H9 (cell line): Measurements from ENCODE around the gene RBMS3. TPM values are rescaled to one million over a fixed set of nuclear protein-coding genes. Genes with fewer than 3 reads are reported as not detected.
A peak's percentile ranks its signal among the peaks of the same experiment; 100 is the strongest.

ENCODE experiments used
- DNase-seq: peaks from one replicate; pipeline ENCODE4 v3.0.0-alpha.2; 2017
- H2AFZ ChIP-seq: one replicate; pipeline ENCODE4 v1.6.1; 2013; ENCODE audit warnings: mild to moderate bottlenecking, low read length, control low read depth, moderate library complexity
- H2AK5ac ChIP-seq: 2 replicates; pipeline ENCODE4 v1.6.1; 2013; ENCODE audit warnings: low read length, control low read depth, mixed read lengths; ENCODE audit not compliant: insufficient read length
- H2BK120ac ChIP-seq: one replicate; pipeline ENCODE4 v1.6.1; 2013; ENCODE audit warnings: low read depth, mild to moderate bottlenecking, low read length, control low read depth, inconsistent platforms; ENCODE audit not compliant: poor library complexity, severe bottlenecking
- H2BK12ac ChIP-seq: 2 replicates; pipeline ENCODE4 v1.6.1; 2013; ENCODE audit warnings: low read length, control low read depth, mixed read lengths, low read depth; ENCODE audit not compliant: insufficient read length
- H2BK15ac ChIP-seq: 2 replicates; pipeline ENCODE4 v1.6.1; 2013; ENCODE audit warnings: low read depth, low read length, control low read depth
- H2BK20ac ChIP-seq: one replicate; pipeline ENCODE4 v1.6.1; 2013; ENCODE audit warnings: low read depth, mild to moderate bottlenecking, low read length, control low read depth, inconsistent platforms; ENCODE audit not compliant: poor library complexity, severe bottlenecking
- H2BK5ac ChIP-seq: 2 replicates; pipeline ENCODE4 v1.6.1; 2013; ENCODE audit warnings: low read length, control low read depth, mixed read lengths; ENCODE audit not compliant: insufficient read length
- H3K14ac ChIP-seq: 2 replicates; pipeline ENCODE4 v1.6.1; 2013; ENCODE audit warnings: low read length, control low read depth; ENCODE audit not compliant: insufficient read depth
- H3K18ac ChIP-seq: 2 replicates; pipeline ENCODE4 v1.6.1; 2013; ENCODE audit warnings: low read depth, mild to moderate bottlenecking, mixed read lengths, low read length, control low read depth; ENCODE audit not compliant: insufficient read length
- H3K23ac ChIP-seq: 2 replicates; pipeline ENCODE4 v1.6.1; 2013; ENCODE audit warnings: low read length, control low read depth, mixed read lengths, low read depth; ENCODE audit not compliant: insufficient read length
- H3K23me2 ChIP-seq: 2 replicates; pipeline ENCODE4 v1.6.1; 2013; ENCODE audit warnings: low read depth, mild to moderate bottlenecking, mixed read lengths, low read length, control low read depth; ENCODE audit not compliant: insufficient read length, poor library complexity, severe bottlenecking
- H3K27ac ChIP-seq: 2 replicates; pipeline ENCODE4 v1.5.1; 2013; ENCODE audit warnings: low read length, control low read depth, mixed read lengths, low read depth; ENCODE audit not compliant: insufficient read length
- H3K27me3 ChIP-seq: 2 replicates; pipeline ENCODE4 v1.6.1; 2013; ENCODE audit warnings: low read length, control low read depth, inconsistent platforms; ENCODE audit not compliant: insufficient read depth
- H3K4ac ChIP-seq: 2 replicates; pipeline ENCODE4 v1.6.1; 2013; ENCODE audit warnings: low read depth, mild to moderate bottlenecking, control low read depth, inconsistent platforms, low read length, moderate library complexity
- H3K4me1 ChIP-seq: 2 replicates; pipeline ENCODE4 v1.6.1; 2013; ENCODE audit warnings: low read length, control low read depth, inconsistent platforms; ENCODE audit not compliant: insufficient read depth
- H3K4me2 ChIP-seq: 2 replicates; pipeline ENCODE4 v1.6.1; 2013; ENCODE audit warnings: low read length, control low read depth, mixed read lengths; ENCODE audit not compliant: insufficient read length, insufficient read depth
- H3K56ac ChIP-seq: 2 replicates; pipeline ENCODE4 v1.6.1; 2013; ENCODE audit warnings: low read depth, mild to moderate bottlenecking, mixed read lengths, low read length, control low read depth; ENCODE audit not compliant: insufficient read length
- H3K79me1 ChIP-seq: 2 replicates; pipeline ENCODE4 v1.6.1; 2013; ENCODE audit warnings: low read depth, mild to moderate bottlenecking, moderate library complexity, low read length, control low read depth, inconsistent platforms; ENCODE audit not compliant: insufficient read depth, poor library complexity, severe bottlenecking
- H3K79me2 ChIP-seq: 2 replicates; pipeline ENCODE4 v1.6.1; 2013; ENCODE audit warnings: low read length, control low read depth, inconsistent platforms; ENCODE audit not compliant: insufficient read depth
- H3K9ac ChIP-seq: 2 replicates; pipeline ENCODE4 v1.6.1; 2013; ENCODE audit warnings: low read length, control low read depth, mixed read lengths; ENCODE audit not compliant: insufficient read length; ENCODE audit errors: extremely low read depth
- H3K9me3 ChIP-seq: one replicate; pipeline ENCODE4 v1.6.1; 2013; ENCODE audit warnings: low read depth, low read length, inconsistent platforms; ENCODE audit not compliant: control insufficient read depth
- H3T11ph ChIP-seq: one replicate; pipeline ENCODE4 v1.6.1; 2013; ENCODE audit warnings: mild to moderate bottlenecking, low read length, control low read depth, inconsistent platforms
- H4K20me1 ChIP-seq: one replicate; pipeline ENCODE4 v1.6.1; 2013; ENCODE audit not compliant: control insufficient read depth, insufficient read length, insufficient read depth
- H4K5ac ChIP-seq: 2 replicates; pipeline ENCODE4 v1.6.1; 2013; ENCODE audit warnings: low read depth, mild to moderate bottlenecking, mixed read lengths, low read length, control low read depth; ENCODE audit not compliant: insufficient read length
- H4K8ac ChIP-seq: replicated peaks from 2 replicates; pipeline ENCODE4 v1.6.1; 2013; ENCODE audit warnings: low read length, control low read depth, mixed read lengths, low read depth; ENCODE audit not compliant: insufficient read length
- H4K91ac ChIP-seq: 2 replicates; pipeline ENCODE4 v1.6.1; 2013; ENCODE audit warnings: low read depth, mild to moderate bottlenecking, moderate library complexity, mixed read lengths, low read length, control low read depth; ENCODE audit not compliant: insufficient read length
- H3K27ac Mint-ChIP-seq, 3 experiments: 2 replicates in 2 of 3; 3 replicates in 1 of 3; pipeline ENCODE4 v1.8.0; 2020 to 2021; ENCODE audit warnings: mixed read lengths in 3 of 3, mild to moderate bottlenecking in 1 of 3, moderate library complexity in 1 of 3
- H3K27me3 Mint-ChIP-seq: 2 replicates; pipeline ENCODE4 v1.8.0; 2021; ENCODE audit warnings: low read depth, mild to moderate bottlenecking, moderate library complexity, mixed read lengths
- H3K36me3 Mint-ChIP-seq, 3 experiments: 2 replicates in 2 of 3; 3 replicates in 1 of 3; pipeline ENCODE4 v1.8.0; 2020 to 2021; ENCODE audit warnings: low read depth in 3 of 3, mixed read lengths in 3 of 3; ENCODE audit not compliant: insufficient read depth in 1 of 3
- H3K4me1 Mint-ChIP-seq, 2 experiments: 2 replicates each; pipeline ENCODE4 v1.8.0; 2020; ENCODE audit warnings: mixed read lengths in 2 of 2
- H3K4me3 Mint-ChIP-seq, 2 experiments: 2 replicates in 1 of 2; 3 replicates in 1 of 2; pipeline ENCODE4 v1.8.0; 2020 to 2021; ENCODE audit warnings: mild to moderate bottlenecking in 2 of 2, mixed read lengths in 2 of 2, moderate library complexity in 1 of 2
- H3K9me3 Mint-ChIP-seq, 2 experiments: 2 replicates in 1 of 2; 3 replicates in 1 of 2; pipeline ENCODE4 v1.8.0; 2020; ENCODE audit warnings: mild to moderate bottlenecking in 2 of 2, mixed read lengths in 2 of 2, moderate library complexity in 1 of 2
- WGBS: extraction: QIAGEN DNeasy Blood & Tissue Kit; methylation state at CpG from one replicate; pipeline ENCODE4 v1.1.7; 2013; ENCODE audit warnings: missing lambda C conversion rate, low lambda C conversion rate, mixed read lengths; ENCODE audit not compliant: insufficient read length; ENCODE audit errors: extremely low coverage; 5-methylcytosine and 5-hydroxymethylcytosine counted together
- total RNA-seq: library from RNA; stranded (reverse); gene quantifications from 2 replicates; pipeline ENCODE4 v1.2.1, GENCODE V29; 2021
- TF ChIP-seq, protein P1 (sequence below): fragments of 200-600 bp; sonication (generic); conservative IDR thresholded peaks from 3 replicates; pipeline ENCODE4 v1.8.0; 2021; ENCODE audit warnings: antibody characterized with exemption, mild to moderate bottlenecking

RBMS3 gene
- total RNA-seq, 1 experiment from 2014 or later: 8.1 TPM

DNA sequence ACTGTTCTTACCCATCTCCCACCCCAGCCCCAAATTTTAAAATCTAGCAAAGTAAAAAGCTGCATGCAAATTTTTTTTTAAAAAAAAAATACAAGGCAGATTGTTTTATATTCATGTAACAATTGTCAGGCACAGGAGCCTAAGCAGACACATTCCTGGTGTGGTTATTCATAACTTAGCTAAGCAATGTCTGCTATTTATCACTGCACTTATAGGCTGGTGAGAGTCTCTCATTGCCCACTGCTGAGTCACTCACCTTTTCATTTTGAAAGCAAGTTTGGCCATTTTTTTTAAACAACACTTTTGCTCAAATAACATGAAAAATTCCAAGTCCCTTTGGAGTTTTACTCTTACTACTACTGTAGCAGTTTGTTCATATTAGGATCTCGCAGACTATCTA lies 413.9 kb downstream of the RBMS3 start:
- H3K9me3 Mint-ChIP-seq: no peaks in the 10 kb centered on the region
- Histone ChIP-seq H2BK5ac (no peak overlapping the region), H3K4me1 (peaks cover 3% of the 10 kb centered on the region; the same call in 1 of the 2 replicates), H2BK12ac (no peak overlapping the region), H3K18ac (no peak overlapping the region), H3K9me3 (no peaks in the 10 kb centered on the region), H2AK5ac (no peak overlapping the region), H3K14ac (no peak overlapping the region), H3K56ac (no peak overlapping the region), H2BK15ac (no peak overlapping the region), H3K79me1 (no peaks in the 10 kb centered on the region), H4K20me1 (no peaks in the 10 kb centered on the region), H4K91ac (no peak overlapping the region), H2BK20ac (no peak overlapping the region), H3K79me2 (no peaks in the 10 kb centered on the region), H4K8ac (no peak overlapping the region), H3K4me2 (no peak overlapping the region), H3K23ac (no peak overlapping the region), H3K4ac (no peak overlapping the region), H3K9ac (no peak overlapping the region), H3K27me3 (no peaks in the 10 kb centered on the region), H2AFZ (no peak overlapping the region), H3K27ac (no peak overlapping the region), H2BK120ac (no peak overlapping the region), H4K5ac (no peak overlapping the region), H3K23me2 (no peaks in the 10 kb centered on the region), H3T11ph (no peak overlapping the region)
- no peaks in the 10 kb centered on the region for H3K27me3 Mint-ChIP-seq
- no peak overlapping the region for H3K4me3 Mint-ChIP-seq
- no peaks in the 10 kb centered on the region; a peak in 1 of 7 replicates for H3K36me3 Mint-ChIP-seq
- no CpG with 5 or more reads among the region's 1 CpG for WGBS
- H3K27ac Mint-ChIP-seq: 0 out of 7 replicates have a peak overlapping the region, but pooled peaks of 1 of the 3 experiments have one; percentile 46
- no peak for DNase-seq
- TF ChIP-seq, protein P1, sequence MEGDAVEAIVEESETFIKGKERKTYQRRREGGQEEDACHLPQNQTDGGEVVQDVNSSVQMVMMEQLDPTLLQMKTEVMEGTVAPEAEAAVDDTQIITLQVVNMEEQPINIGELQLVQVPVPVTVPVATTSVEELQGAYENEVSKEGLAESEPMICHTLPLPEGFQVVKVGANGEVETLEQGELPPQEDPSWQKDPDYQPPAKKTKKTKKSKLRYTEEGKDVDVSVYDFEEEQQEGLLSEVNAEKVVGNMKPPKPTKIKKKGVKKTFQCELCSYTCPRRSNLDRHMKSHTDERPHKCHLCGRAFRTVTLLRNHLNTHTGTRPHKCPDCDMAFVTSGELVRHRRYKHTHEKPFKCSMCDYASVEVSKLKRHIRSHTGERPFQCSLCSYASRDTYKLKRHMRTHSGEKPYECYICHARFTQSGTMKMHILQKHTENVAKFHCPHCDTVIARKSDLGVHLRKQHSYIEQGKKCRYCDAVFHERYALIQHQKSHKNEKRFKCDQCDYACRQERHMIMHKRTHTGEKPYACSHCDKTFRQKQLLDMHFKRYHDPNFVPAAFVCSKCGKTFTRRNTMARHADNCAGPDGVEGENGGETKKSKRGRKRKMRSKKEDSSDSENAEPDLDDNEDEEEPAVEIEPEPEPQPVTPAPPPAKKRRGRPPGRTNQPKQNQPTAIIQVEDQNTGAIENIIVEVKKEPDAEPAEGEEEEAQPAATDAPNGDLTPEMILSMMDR: no peak
- peaks cover 31 to 41% of the 10 kb centered on the region in 2 experiments for H3K4me1 Mint-ChIP-seq
